GM12875 (cell line): ENCODE measurements around the gene ZBTB18.

Experiments used
- H3K4me3 ChIP-seq: one replicate; pipeline ENCODE4 v1.5.1; 2011; ENCODE audit warnings: low read depth, low read length, control low read depth
- CTCF ChIP-seq: IDR thresholded peaks from 2 replicates; pipeline ENCODE4 v1.5.1; 2011; ENCODE audit warnings: low read depth, mild to moderate bottlenecking, control low read depth, inconsistent platforms, low read length, moderate library complexity, borderline replicate concordance; ENCODE audit not compliant: insufficient read depth

The ZBTB18 gene

GRCh38 chr1:244022864-244023440 lies 28.1 kb upstream of the ZBTB18 start:
- no peak for TF ChIP-seq CTCF
- H3K4me3 ChIP-seq, result no peak overlapping the region

- no peak for TF ChIP-seq CTCF
- H3K4me3 ChIP-seq, result no peak overlapping the region
These were observed 23.5 kb upstream of the ZBTB18 start for GRCh38 chr1:244027491-244028145.

GRCh38 chr1:244028701-244029100 lies 22.4 kb upstream of the ZBTB18 start:
- no peak for TF ChIP-seq CTCF
- H3K4me3 ChIP-seq, result no peak overlapping the region

- TF ChIP-seq CTCF, result no peak
- H3K4me3 ChIP-seq, result no peak overlapping the region
These were observed 22.0 kb upstream of the ZBTB18 start for GRCh38 chr1:244029124-244029523.

GRCh38 chr1:244030481-244031040 lies 20.5 kb upstream of the ZBTB18 start:
- TF ChIP-seq CTCF, result no peak
- H3K4me3 ChIP-seq, result no peak overlapping the region

- H3K4me3 ChIP-seq, result no peak overlapping the region
- TF ChIP-seq CTCF, result no peak
These were observed 15.7 kb upstream of the ZBTB18 start for GRCh38 chr1:244035358-244035757.

- H3K4me3 ChIP-seq, result no peak overlapping the region
- no peak for TF ChIP-seq CTCF
These were observed 13.8 kb upstream of the ZBTB18 start for GRCh38 chr1:244037252-244037651.
